K562 (cell line): ENCODE results near the gene CYP26A1. TPM values are rescaled to one million over a fixed set of nuclear protein-coding genes. Genes with fewer than 3 reads are reported as not detected.
A peak's percentile ranks its signal among the peaks of the same experiment; 100 is the strongest.

Source experiments
- ARID1B ChIP-seq: fragments of 450-650 bp; IDR thresholded peaks from 2 replicates; pipeline ENCODE4 v1.6.1; 2016; ENCODE audit warnings: antibody characterized with exemption, mild to moderate bottlenecking, inconsistent platforms
- BCOR ChIP-seq: fragments of 450-650 bp; IDR thresholded peaks from 2 replicates; pipeline ENCODE4 v1.6.1; 2016
- CBFA2T2 ChIP-seq: fragments of 450-650 bp; conservative IDR thresholded peaks from 2 replicates; pipeline ENCODE4 v1.6.1; 2017; ENCODE audit warnings: mild to moderate bottlenecking
- CBFA2T3 ChIP-seq: fragments of 450-650 bp; IDR thresholded peaks from 2 replicates; pipeline ENCODE4 v1.6.1; 2017
- CC2D1A ChIP-seq: fragments of 450-650 bp; IDR thresholded peaks from 2 replicates; pipeline ENCODE4 v1.6.1; 2017; ENCODE audit warnings: mild to moderate bottlenecking
- DMBX1 ChIP-seq: fragments of 250-450 bp; sonication (Bioruptor Pico); IDR thresholded peaks from 2 replicates; pipeline ENCODE4 v1.8.0; 2022; ENCODE audit warnings: inconsistent platforms, mild to moderate bottlenecking, moderate library complexity, borderline replicate concordance
- MECOM ChIP-seq: fragments of 250-450 bp; sonication (Bioruptor Pico); IDR thresholded peaks from 2 replicates; pipeline ENCODE4 v1.8.0; 2022; ENCODE audit warnings: inconsistent platforms
- MEIS2 ChIP-seq: fragments of 450-650 bp; IDR thresholded peaks from 2 replicates; pipeline ENCODE4 v1.6.1; 2014; ENCODE audit warnings: mild to moderate bottlenecking; ENCODE audit not compliant: partially characterized antibody
- MITF ChIP-seq: IDR thresholded peaks from 2 replicates; pipeline ENCODE4 v1.6.1; 2014; ENCODE audit warnings: antibody characterized with exemption
- MTA3 ChIP-seq: fragments of 450-650 bp; formaldehyde crosslinking; IDR thresholded peaks from 2 replicates; pipeline ENCODE4 v1.6.1; 2017; ENCODE audit warnings: mild to moderate bottlenecking, borderline replicate concordance
- NCOA1 ChIP-seq: fragments of 450-650 bp; IDR thresholded peaks from 2 replicates; pipeline ENCODE4 v1.6.1; 2016; ENCODE audit warnings: low read depth
- NFRKB ChIP-seq: fragments of 450-650 bp; IDR thresholded peaks from 2 replicates; pipeline ENCODE4 v1.6.1; 2016; ENCODE audit warnings: low read depth
- NR2C1 ChIP-seq, 2 experiments: fragments of 450-650 bp; IDR thresholded peaks; 2 replicates each; pipeline ENCODE4 v1.6.1; 2017; ENCODE audit warnings: mild to moderate bottlenecking in 2 of 2, antibody characterized with exemption in 1 of 2, inconsistent platforms in 1 of 2, missing compliant biosample characterization in 1 of 2, missing genetic modification characterization in 1 of 2
- RBM14 ChIP-seq: fragments of 200-400 bp; formaldehyde crosslinking; IDR thresholded peaks from 2 replicates; pipeline ENCODE4 v1.6.1; 2018; ENCODE audit warnings: low read depth, mild to moderate bottlenecking, low read length, moderate library complexity, borderline replicate concordance; ENCODE audit not compliant: insufficient read depth
- SREBF2 ChIP-seq: sonication (generic); formaldehyde crosslinking; IDR thresholded peaks from 2 replicates; pipeline ENCODE4 v1.4.0; 2020; ENCODE audit warnings: mild to moderate bottlenecking, missing genetic modification reagents
- WHSC1 ChIP-seq: IDR thresholded peaks from one replicate; pipeline ENCODE4 v1.6.1; 2012; ENCODE audit warnings: low read length, control low read depth, inconsistent platforms
- XRCC5 ChIP-seq: fragments of 200-400 bp; formaldehyde crosslinking; IDR thresholded peaks from 2 replicates; pipeline ENCODE4 v1.6.1; 2017; ENCODE audit warnings: low read depth, mild to moderate bottlenecking, low read length
- ZBTB9 ChIP-seq: fragments of 450-650 bp; formaldehyde crosslinking; IDR thresholded peaks from 2 replicates; pipeline ENCODE4 v1.4.0; 2020; ENCODE audit warnings: mild to moderate bottlenecking, moderate library complexity
- ZEB2 ChIP-seq: fragments of 450-650 bp; IDR thresholded peaks from 2 replicates; pipeline ENCODE4 v1.6.1; 2016
- ZNF316 ChIP-seq: fragments of 450-650 bp; IDR thresholded peaks from 2 replicates; pipeline ENCODE4 v1.6.1; 2016
- ZNF644 ChIP-seq: fragments of 200-800 bp; sonication (Bioruptor generic); IDR thresholded peaks from 2 replicates; pipeline ENCODE4 v1.6.1; 2016; ENCODE audit warnings: low read depth, missing genetic modification characterization, missing compliant biosample characterization
- ZNF830 ChIP-seq: fragments of 250-450 bp; sonication (Bioruptor Pico); IDR thresholded peaks from 2 replicates; pipeline ENCODE4 v1.5.0; 2021; ENCODE audit warnings: mild to moderate bottlenecking
- polyA plus RNA-seq, 8 experiments: library from polyadenylated mRNA; depleted of rRNA in 4 of 8; stranded (reverse) in 5 of 8; unstranded in 3 of 8; fragments of >200 nt; fragmentation: Nextera tagmentation in 2 of 8; fragmentation: Illumina TruSeq in 1 of 8; extraction: Ambion mirVana in 2 of 8; extraction: Trizol in 1 of 8; gene quantifications; 2 replicates each; pipeline versions ENCODE4 v1.2.1 to v1.2.3, GENCODE V29; 2011 to 2014; ENCODE audit warnings: inconsistent platforms in 1 of 8, missing spikeins in 1 of 8
- total RNA-seq, 7 experiments: library from RNA; depleted of rRNA in 6 of 7; stranded (reverse); fragments of >200 nt in 6 of 7; fragmentation: Illumina TruSeq in 2 of 7; extraction: Trizol in 2 of 7; gene quantifications; 2 replicates each; pipeline versions ENCODE4 v1.2.1 to v1.2.3, GENCODE V29; 2011 to 2021; ENCODE audit warnings: low replicate concordance in 1 of 7
- TF ChIP-seq, protein P1 (sequence below): IDR thresholded peaks from 3 replicates; pipeline ENCODE4 v1.6.1; 2011; ENCODE audit warnings: borderline replicate concordance, mild to moderate bottlenecking; ENCODE audit not compliant: insufficient read length, insufficient read depth
- TF ChIP-seq, protein P2 (sequence below): fragments of 200-800 bp; sonication (Bioruptor generic); IDR thresholded peaks from 2 replicates; pipeline ENCODE4 v1.6.1; 2017; ENCODE audit warnings: missing genetic modification characterization, missing compliant biosample characterization
- TF ChIP-seq, protein P3 (sequence below): fragments of 200-800 bp; sonication (Bioruptor generic); IDR thresholded peaks from 2 replicates; pipeline ENCODE4 v1.6.1; 2017; ENCODE audit warnings: missing genetic modification characterization, missing compliant biosample characterization

The CYP26A1 gene
- total and polyA plus RNA-seq, 9 of the 15 experiments (the other 6 are each of a cell fraction or from before 2014, with no cell fraction given), result 0.11 to 5.1 (median 1.6) TPM

DNA sequence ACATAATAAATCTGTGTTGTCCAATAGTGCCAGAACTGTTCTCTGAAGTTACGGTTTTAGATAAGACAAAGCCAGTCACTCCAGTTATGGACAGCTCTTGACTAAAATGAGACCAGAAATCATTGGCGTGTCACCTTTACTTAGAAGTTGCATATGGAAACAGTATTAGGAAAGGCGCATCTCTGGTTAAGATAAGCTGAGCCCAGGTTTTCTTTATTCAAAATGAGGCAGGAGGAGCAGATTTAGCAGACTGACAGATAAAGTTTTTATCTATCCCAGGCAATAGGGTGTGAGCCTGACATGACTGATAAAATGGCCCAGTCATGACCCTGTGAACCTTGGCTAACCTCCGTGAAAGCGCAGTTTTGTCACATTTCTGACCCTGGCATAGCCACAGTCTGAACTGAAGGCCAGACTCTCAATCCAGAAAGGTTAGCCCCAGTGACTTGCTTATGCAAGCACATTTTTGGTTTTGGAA lies 4.2 kb downstream of the CYP26A1 start (continued):
- TF ChIP-seq MTA3, result 0 out of 2 replicates have a peak, but pooled peaks have one; percentile 38
- peak; percentile 78 for TF ChIP-seq BCOR
- no peak for TF ChIP-seq NFRKB
- TF ChIP-seq WHSC1, result no peak
- peak; percentile 84 for TF ChIP-seq MECOM
- peak; percentile 93 for TF ChIP-seq MEIS2
- TF ChIP-seq ZNF316, result peak; percentile 63
- no peak for TF ChIP-seq RBM14
- peak; percentile 65; the same call in 1 of the 2 replicates for TF ChIP-seq NCOA1
- TF ChIP-seq ZNF644 (tag), result peak; percentile 80; the same call in 1 of the 2 replicates
- TF ChIP-seq, protein P1, sequence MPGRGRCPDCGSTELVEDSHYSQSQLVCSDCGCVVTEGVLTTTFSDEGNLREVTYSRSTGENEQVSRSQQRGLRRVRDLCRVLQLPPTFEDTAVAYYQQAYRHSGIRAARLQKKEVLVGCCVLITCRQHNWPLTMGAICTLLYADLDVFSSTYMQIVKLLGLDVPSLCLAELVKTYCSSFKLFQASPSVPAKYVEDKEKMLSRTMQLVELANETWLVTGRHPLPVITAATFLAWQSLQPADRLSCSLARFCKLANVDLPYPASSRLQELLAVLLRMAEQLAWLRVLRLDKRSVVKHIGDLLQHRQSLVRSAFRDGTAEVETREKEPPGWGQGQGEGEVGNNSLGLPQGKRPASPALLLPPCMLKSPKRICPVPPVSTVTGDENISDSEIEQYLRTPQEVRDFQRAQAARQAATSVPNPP, result no peak
- TF ChIP-seq ZEB2, result peak; percentile 75; the same call in 1 of the 2 replicates
- no peak for TF ChIP-seq XRCC5
- peak; percentile 93 for TF ChIP-seq CBFA2T2
- TF ChIP-seq, protein P2, sequence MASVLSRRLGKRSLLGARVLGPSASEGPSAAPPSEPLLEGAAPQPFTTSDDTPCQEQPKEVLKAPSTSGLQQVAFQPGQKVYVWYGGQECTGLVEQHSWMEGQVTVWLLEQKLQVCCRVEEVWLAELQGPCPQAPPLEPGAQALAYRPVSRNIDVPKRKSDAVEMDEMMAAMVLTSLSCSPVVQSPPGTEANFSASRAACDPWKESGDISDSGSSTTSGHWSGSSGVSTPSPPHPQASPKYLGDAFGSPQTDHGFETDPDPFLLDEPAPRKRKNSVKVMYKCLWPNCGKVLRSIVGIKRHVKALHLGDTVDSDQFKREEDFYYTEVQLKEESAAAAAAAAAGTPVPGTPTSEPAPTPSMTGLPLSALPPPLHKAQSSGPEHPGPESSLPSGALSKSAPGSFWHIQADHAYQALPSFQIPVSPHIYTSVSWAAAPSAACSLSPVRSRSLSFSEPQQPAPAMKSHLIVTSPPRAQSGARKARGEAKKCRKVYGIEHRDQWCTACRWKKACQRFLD, result peak; percentile 47; the same call in 1 of the 2 replicates
- TF ChIP-seq MITF, result peak; percentile 61
- TF ChIP-seq DMBX1 (CRISPR knock-in tag), result peak; percentile 46; the same call in 1 of the 2 replicates
- TF ChIP-seq ARID1B, result peak; percentile 94
- TF ChIP-seq ZNF830 (CRISPR knock-in tag), result no peak
- TF ChIP-seq CBFA2T3, result peak; percentile 96
- no peak for TF ChIP-seq ZBTB9
- TF ChIP-seq CC2D1A, result peak; percentile 66; the same call in 1 of the 2 replicates
- TF ChIP-seq, protein P3, sequence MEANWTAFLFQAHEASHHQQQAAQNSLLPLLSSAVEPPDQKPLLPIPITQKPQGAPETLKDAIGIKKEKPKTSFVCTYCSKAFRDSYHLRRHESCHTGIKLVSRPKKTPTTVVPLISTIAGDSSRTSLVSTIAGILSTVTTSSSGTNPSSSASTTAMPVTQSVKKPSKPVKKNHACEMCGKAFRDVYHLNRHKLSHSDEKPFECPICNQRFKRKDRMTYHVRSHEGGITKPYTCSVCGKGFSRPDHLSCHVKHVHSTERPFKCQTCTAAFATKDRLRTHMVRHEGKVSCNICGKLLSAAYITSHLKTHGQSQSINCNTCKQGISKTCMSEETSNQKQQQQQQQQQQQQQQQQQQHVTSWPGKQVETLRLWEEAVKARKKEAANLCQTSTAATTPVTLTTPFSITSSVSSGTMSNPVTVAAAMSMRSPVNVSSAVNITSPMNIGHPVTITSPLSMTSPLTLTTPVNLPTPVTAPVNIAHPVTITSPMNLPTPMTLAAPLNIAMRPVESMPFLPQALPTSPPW (CRISPR knock-in tag), result peak; percentile 47; the same call in 1 of the 2 replicates
- TF ChIP-seq NR2C1 (IDR thresholded peaks at IDR 0.05), result peak; percentile 73
- peak; percentile 85 for TF ChIP-seq NR2C1 (tag; IDR thresholded peaks at IDR 0.05)
- TF ChIP-seq SREBF2 (CRISPR knock-in tag), result no peak
